K562 (cell line): ENCODE results near the gene CHRM4. TPM values are rescaled to one million over a fixed set of nuclear protein-coding genes. Genes with fewer than 3 reads are reported as not detected.

Experiments
- ATF1 ChIP-seq, 2 experiments: fragments of 450-650 bp in 1 of 2; IDR thresholded peaks; 2 replicates each; pipeline ENCODE4 v1.6.1; 2016; ENCODE audit warnings: missing compliant biosample characterization in 1 of 2, missing genetic modification characterization in 1 of 2
- BDP1 ChIP-seq: IDR thresholded peaks from 3 replicates; pipeline ENCODE4 v1.6.1; 2011; ENCODE audit not compliant: insufficient read length, insufficient read depth
- CBFA2T2 ChIP-seq: fragments of 450-650 bp; conservative IDR thresholded peaks from 2 replicates; pipeline ENCODE4 v1.6.1; 2017; ENCODE audit warnings: mild to moderate bottlenecking
- CCNT2 ChIP-seq: IDR thresholded peaks from 2 replicates; pipeline ENCODE4 v1.6.1; 2011; ENCODE audit warnings: borderline replicate concordance, low read depth, mild to moderate bottlenecking, moderate library complexity, mixed read lengths, low read length; ENCODE audit not compliant: insufficient read length; ENCODE audit errors: extremely low read depth
- DACH1 ChIP-seq: fragments of 450-650 bp; IDR thresholded peaks from 2 replicates; pipeline ENCODE4 v1.6.1; 2018; ENCODE audit not compliant: partially characterized antibody
- EGR1 ChIP-seq: fragments of 450-650 bp; conservative IDR thresholded peaks from 2 replicates; pipeline ENCODE4 v1.6.1; 2017; ENCODE audit warnings: mild to moderate bottlenecking
- HLTF ChIP-seq: fragments of 450-650 bp; IDR thresholded peaks from 2 replicates; pipeline ENCODE4 v1.6.1; 2016
- HNRNPL ChIP-seq: fragments of 200-400 bp; formaldehyde crosslinking; IDR thresholded peaks from 2 replicates; pipeline ENCODE4 v1.6.1; 2017; ENCODE audit warnings: low read depth, mild to moderate bottlenecking, low read length
- MYBL2 ChIP-seq, 2 experiments: fragments of 450-650 bp in 1 of 2; sonication (generic) in 1 of 2; formaldehyde crosslinking in 1 of 2; IDR thresholded peaks; 2 replicates each; pipeline versions ENCODE4 v1.6.1 to v1.8.1; 2017 to 2022; ENCODE audit warnings: borderline replicate concordance in 1 of 2, inconsistent platforms in 1 of 2, low read depth in 1 of 2, mild to moderate bottlenecking in 1 of 2, missing genetic modification reagents in 1 of 2, moderate library complexity in 1 of 2
- RB1 ChIP-seq: fragments of 450-650 bp; IDR thresholded peaks from 2 replicates; pipeline ENCODE4 v1.6.1; 2017; ENCODE audit warnings: low read depth, mild to moderate bottlenecking
- RBM14 ChIP-seq: fragments of 200-400 bp; formaldehyde crosslinking; IDR thresholded peaks from 2 replicates; pipeline ENCODE4 v1.6.1; 2018; ENCODE audit warnings: low read depth, mild to moderate bottlenecking, low read length, moderate library complexity, borderline replicate concordance; ENCODE audit not compliant: insufficient read depth
- TEAD1 ChIP-seq, 2 experiments: fragments of 450-650 bp in 1 of 2; sonication (generic) in 1 of 2; formaldehyde crosslinking; IDR thresholded peaks; 2 replicates each; pipeline versions ENCODE4 v1.4.0 to v1.8.0; 2020 to 2022; ENCODE audit warnings: mild to moderate bottlenecking in 2 of 2, missing genetic modification reagents in 1 of 2
- ZNF584 ChIP-seq: fragments of 200-800 bp; sonication (Bioruptor generic); IDR thresholded peaks from 2 replicates; pipeline ENCODE4 v1.6.1; 2016; ENCODE audit warnings: low read depth, mild to moderate bottlenecking, missing genetic modification characterization, missing compliant biosample characterization
- polyA plus RNA-seq, 8 experiments: library from polyadenylated mRNA; depleted of rRNA in 4 of 8; stranded (reverse) in 5 of 8; unstranded in 3 of 8; fragments of >200 nt; fragmentation: Nextera tagmentation in 2 of 8; fragmentation: Illumina TruSeq in 1 of 8; extraction: Ambion mirVana in 2 of 8; extraction: Trizol in 1 of 8; gene quantifications; 2 replicates each; pipeline versions ENCODE4 v1.2.1 to v1.2.3, GENCODE V29; 2011 to 2014; ENCODE audit warnings: inconsistent platforms in 1 of 8, missing spikeins in 1 of 8
- total RNA-seq, 7 experiments: library from RNA; depleted of rRNA in 6 of 7; stranded (reverse); fragments of >200 nt in 6 of 7; fragmentation: Illumina TruSeq in 2 of 7; extraction: Trizol in 2 of 7; gene quantifications; 2 replicates each; pipeline versions ENCODE4 v1.2.1 to v1.2.3, GENCODE V29; 2011 to 2021; ENCODE audit warnings: low replicate concordance in 1 of 7
- TF ChIP-seq, protein P1 (sequence below): IDR thresholded peaks from 2 replicates; pipeline ENCODE4 v1.6.1; 2014; ENCODE audit warnings: antibody characterized with exemption
- TF ChIP-seq, protein P2 (sequence below): fragments of 450-650 bp; formaldehyde crosslinking; IDR thresholded peaks from 2 replicates; pipeline ENCODE4 v1.4.0; 2022; ENCODE audit warnings: missing genetic modification characterization
- TF ChIP-seq, protein P3 (sequence below): fragments of 450-650 bp; formaldehyde crosslinking; IDR thresholded peaks from 2 replicates; pipeline ENCODE4 v1.4.0; 2020; ENCODE audit warnings: mild to moderate bottlenecking, moderate library complexity
- TF ChIP-seq, protein P4 (sequence below): fragments of 250-450 bp; sonication (Bioruptor Pico); IDR thresholded peaks from 2 replicates; pipeline ENCODE4 v1.4.0; 2020; ENCODE audit warnings: mild to moderate bottlenecking, moderate library complexity, borderline replicate concordance
- TF ChIP-seq, protein P5 (sequence below): fragments of 450-650 bp; IDR thresholded peaks from 2 replicates; pipeline ENCODE4 v1.6.1; 2016; ENCODE audit warnings: missing biosample characterization, missing genetic modification characterization

Gene CHRM4
- total and polyA plus RNA-seq, 9 of the 15 experiments (the other 6 are each of a cell fraction or from before 2014, with no cell fraction given) = 0.22 to 1.3 (median 0.40) TPM; not detected in 2

DNA sequence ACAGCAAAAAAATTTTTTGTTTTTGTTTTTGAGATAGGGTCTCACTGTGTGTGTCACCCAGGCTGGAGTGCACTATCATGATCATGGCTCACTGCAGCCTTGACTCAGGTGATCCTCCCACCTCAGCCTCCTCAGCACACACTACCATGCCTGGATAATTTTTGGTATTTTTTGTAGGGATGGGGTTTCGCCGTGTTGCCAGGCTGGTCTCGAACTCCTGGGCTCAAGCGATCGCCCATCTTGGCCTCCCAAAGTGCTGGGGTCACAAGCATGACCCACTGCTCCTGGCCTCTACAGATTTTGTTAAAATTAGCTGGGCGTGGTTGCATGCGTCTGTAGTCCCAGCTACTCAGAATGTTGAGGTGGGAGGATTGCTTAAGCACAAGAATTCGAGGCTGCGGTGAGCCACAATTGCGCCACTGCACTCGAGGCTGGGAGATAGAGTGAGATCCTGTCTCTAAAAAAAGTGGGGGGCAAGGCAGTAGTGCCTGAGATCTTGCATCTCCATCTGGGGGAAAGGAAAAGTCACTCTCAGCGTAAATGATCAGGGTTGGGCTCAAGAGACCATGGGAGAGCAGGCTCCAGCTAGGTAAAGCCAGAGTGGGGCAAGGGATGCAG, 54.9 kb downstream of the CHRM4 start (continued):
- TF ChIP-seq CCNT2 (peak; percentile 36), CBFA2T2 (peak; percentile 67), BDP1 (no peak), TEAD1 (CRISPR knock-in tag; IDR thresholded peaks at IDR 0.05) (peak; percentile 97), ATF1 (CRISPR knock-in tag; IDR thresholded peaks at IDR 0.05) (no peak), ATF1 (tag; IDR thresholded peaks at IDR 0.05) (peak; percentile 34; the same call in 1 of the 2 replicates), MYBL2 (IDR thresholded peaks at IDR 0.05; ENCODE audit: low read depth) (no peak), MYBL2 (CRISPR knock-in tag; IDR thresholded peaks at IDR 0.05; ENCODE audit: borderline replicate concordance) (no peak), HLTF (no peak), RBM14 (no peak), EGR1 (peak; percentile 25), HNRNPL (no peak), RB1 (peak; percentile 13; the same call in 1 of the 2 replicates), ZNF584 (CRISPR knock-in tag) (peak; percentile 83; the same call in 1 of the 2 replicates), DACH1 (peak; percentile 9)
- TF ChIP-seq, protein P1, sequence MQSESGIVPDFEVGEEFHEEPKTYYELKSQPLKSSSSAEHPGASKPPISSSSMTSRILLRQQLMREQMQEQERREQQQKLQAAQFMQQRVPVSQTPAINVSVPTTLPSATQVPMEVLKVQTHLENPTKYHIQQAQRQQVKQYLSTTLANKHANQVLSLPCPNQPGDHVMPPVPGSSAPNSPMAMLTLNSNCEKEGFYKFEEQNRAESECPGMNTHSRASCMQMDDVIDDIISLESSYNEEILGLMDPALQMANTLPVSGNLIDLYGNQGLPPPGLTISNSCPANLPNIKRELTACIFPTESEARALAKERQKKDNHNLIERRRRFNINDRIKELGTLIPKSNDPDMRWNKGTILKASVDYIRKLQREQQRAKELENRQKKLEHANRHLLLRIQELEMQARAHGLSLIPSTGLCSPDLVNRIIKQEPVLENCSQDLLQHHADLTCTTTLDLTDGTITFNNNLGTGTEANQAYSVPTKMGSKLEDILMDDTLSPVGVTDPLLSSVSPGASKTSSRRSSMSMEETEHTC = peak; percentile 42; the same call in 1 of the 2 replicates
- TF ChIP-seq, protein P2, sequence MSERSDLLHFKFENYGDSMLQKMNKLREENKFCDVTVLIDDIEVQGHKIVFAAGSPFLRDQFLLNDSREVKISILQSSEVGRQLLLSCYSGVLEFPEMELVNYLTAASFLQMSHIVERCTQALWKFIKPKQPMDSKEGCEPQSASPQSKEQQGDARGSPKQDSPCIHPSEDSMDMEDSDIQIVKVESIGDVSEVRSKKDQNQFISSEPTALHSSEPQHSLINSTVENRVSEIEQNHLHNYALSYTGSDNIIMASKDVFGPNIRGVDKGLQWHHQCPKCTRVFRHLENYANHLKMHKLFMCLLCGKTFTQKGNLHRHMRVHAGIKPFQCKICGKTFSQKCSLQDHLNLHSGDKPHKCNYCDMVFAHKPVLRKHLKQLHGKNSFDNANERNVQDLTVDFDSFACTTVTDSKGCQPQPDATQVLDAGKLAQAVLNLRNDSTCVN (CRISPR knock-in tag) = no peak
- TF ChIP-seq, protein P3, sequence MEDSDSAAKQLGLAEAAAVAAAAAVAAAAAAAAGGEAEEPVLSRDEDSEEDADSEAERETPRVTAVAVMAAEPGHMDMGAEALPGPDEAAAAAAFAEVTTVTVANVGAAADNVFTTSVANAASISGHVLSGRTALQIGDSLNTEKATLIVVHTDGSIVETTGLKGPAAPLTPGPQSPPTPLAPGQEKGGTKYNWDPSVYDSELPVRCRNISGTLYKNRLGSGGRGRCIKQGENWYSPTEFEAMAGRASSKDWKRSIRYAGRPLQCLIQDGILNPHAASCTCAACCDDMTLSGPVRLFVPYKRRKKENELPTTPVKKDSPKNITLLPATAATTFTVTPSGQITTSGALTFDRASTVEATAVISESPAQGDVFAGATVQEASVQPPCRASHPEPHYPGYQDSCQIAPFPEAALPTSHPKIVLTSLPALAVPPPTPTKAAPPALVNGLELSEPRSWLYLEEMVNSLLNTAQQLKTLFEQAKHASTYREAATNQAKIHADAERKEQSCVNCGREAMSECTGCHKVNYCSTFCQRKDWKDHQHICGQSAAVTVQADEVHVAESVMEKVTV (CRISPR knock-in tag) = no peak
- TF ChIP-seq, protein P4, sequence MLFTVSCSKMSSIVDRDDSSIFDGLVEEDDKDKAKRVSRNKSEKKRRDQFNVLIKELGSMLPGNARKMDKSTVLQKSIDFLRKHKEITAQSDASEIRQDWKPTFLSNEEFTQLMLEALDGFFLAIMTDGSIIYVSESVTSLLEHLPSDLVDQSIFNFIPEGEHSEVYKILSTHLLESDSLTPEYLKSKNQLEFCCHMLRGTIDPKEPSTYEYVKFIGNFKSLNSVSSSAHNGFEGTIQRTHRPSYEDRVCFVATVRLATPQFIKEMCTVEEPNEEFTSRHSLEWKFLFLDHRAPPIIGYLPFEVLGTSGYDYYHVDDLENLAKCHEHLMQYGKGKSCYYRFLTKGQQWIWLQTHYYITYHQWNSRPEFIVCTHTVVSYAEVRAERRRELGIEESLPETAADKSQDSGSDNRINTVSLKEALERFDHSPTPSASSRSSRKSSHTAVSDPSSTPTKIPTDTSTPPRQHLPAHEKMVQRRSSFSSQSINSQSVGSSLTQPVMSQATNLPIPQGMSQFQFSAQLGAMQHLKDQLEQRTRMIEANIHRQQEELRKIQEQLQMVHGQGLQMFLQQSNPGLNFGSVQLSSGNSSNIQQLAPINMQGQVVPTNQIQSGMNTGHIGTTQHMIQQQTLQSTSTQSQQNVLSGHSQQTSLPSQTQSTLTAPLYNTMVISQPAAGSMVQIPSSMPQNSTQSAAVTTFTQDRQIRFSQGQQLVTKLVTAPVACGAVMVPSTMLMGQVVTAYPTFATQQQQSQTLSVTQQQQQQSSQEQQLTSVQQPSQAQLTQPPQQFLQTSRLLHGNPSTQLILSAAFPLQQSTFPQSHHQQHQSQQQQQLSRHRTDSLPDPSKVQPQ (CRISPR knock-in tag) = no peak
- TF ChIP-seq, protein P5, sequence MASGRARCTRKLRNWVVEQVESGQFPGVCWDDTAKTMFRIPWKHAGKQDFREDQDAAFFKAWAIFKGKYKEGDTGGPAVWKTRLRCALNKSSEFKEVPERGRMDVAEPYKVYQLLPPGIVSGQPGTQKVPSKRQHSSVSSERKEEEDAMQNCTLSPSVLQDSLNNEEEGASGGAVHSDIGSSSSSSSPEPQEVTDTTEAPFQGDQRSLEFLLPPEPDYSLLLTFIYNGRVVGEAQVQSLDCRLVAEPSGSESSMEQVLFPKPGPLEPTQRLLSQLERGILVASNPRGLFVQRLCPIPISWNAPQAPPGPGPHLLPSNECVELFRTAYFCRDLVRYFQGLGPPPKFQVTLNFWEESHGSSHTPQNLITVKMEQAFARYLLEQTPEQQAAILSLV (tag) = peak; percentile 40; the same call in 1 of the 2 replicates
